Caco-2 (cell line): Measurements from ENCODE around the gene PRKCB. TPM values are rescaled to one million over a fixed set of nuclear protein-coding genes. Genes with fewer than 3 reads are reported as not detected.

Experiments used
- BruUV-seq: library from RNA; stranded (reverse); fragments of 400-500 nt; replicated peaks from 2 replicates; lab custom pipeline; 2021; lab: Mats Ljungman, UMichigan
- CTCF ChIA-PET: fragments of 300-600 bp; sonication (Branson Sonifier 250); formaldehyde crosslinking; loops from one replicate; lab custom pipeline; 2022; ENCODE audit warnings: antibody characterized with exemption; lab: Charles Lee
- POLR2A ChIA-PET: fragments of 300-600 bp; sonication (Branson Sonifier 250); formaldehyde crosslinking; loops from one replicate; lab custom pipeline; 2022; ENCODE audit warnings: antibody characterized with exemption; lab: Charles Lee
- DNase-seq, 2 experiments: peaks; one replicate each; pipeline versions ENCODE4 v3.0.0 to v3.0.0-alpha.2; 2020 to 2022
- H3K27me3 ChIP-seq: replicated peaks from 2 replicates; pipeline ENCODE4 v1.6.0; 2011; ENCODE audit warnings: low read length; ENCODE audit not compliant: control insufficient read depth, insufficient read depth
- H3K36me3 ChIP-seq: 2 replicates; pipeline ENCODE4 v1.5.1; 2011; ENCODE audit warnings: low read length; ENCODE audit not compliant: control insufficient read depth, insufficient read depth
- H3K4me1 ChIP-seq: fragments of 250-450 bp; sonication (Bioruptor Pico); 2 replicates; pipeline ENCODE4 v1.5.1; 2020; ENCODE audit warnings: mild to moderate bottlenecking
- H3K4me3 ChIP-seq: 2 replicates; pipeline ENCODE4 v1.5.1; 2011; ENCODE audit warnings: low read depth, mild to moderate bottlenecking, control low read depth, low read length
- H3K9me3 ChIP-seq: fragments of 250-450 bp; sonication (Bioruptor Pico); 2 replicates; pipeline ENCODE4 v1.5.1; 2020; ENCODE audit warnings: mild to moderate bottlenecking, moderate library complexity
- H3K27ac Mint-ChIP-seq: one replicate; pipeline ENCODE4 v1.8.0; 2022; ENCODE audit warnings: mixed read lengths; ENCODE audit not compliant: unreplicated experiment
- H3K27me3 Mint-ChIP-seq: one replicate; pipeline ENCODE4 v1.8.0; 2022; ENCODE audit warnings: mixed read lengths; ENCODE audit not compliant: insufficient read depth, unreplicated experiment
- H3K36me3 Mint-ChIP-seq: one replicate; pipeline ENCODE4 v1.8.0; 2022; ENCODE audit warnings: mild to moderate bottlenecking, mixed read lengths; ENCODE audit not compliant: insufficient read depth, unreplicated experiment
- H3K4me1 Mint-ChIP-seq: one replicate; pipeline ENCODE4 v1.8.0; 2022; ENCODE audit warnings: low read depth, mixed read lengths; ENCODE audit not compliant: unreplicated experiment
- H3K4me3 Mint-ChIP-seq: one replicate; pipeline ENCODE4 v1.8.0; 2022; ENCODE audit warnings: mild to moderate bottlenecking, moderate library complexity, mixed read lengths; ENCODE audit not compliant: unreplicated experiment
- H3K9me3 Mint-ChIP-seq: one replicate; pipeline ENCODE4 v1.8.0; 2022; ENCODE audit warnings: mixed read lengths; ENCODE audit not compliant: unreplicated experiment
- intact Hi-C: fragments of 100-400 bp; cut with micrococcal nuclease; formaldehyde crosslinking; loops from one replicate; pipeline ENCODE4 v1.10.0; 2022; ENCODE audit not compliant: unreplicated experiment
- total RNA-seq: library from RNA; stranded (reverse); gene quantifications from 2 replicates; pipeline ENCODE4 v1.2.3, GENCODE V29; 2022
- TF ChIP-seq, protein P1 (sequence below), 2 experiments: fragments of 200-600 bp in 1 of 2; IDR thresholded peaks; 1 replicate in 1 of 2; 2 replicates in 1 of 2; pipeline versions ENCODE4 v1.5.1 to v1.8.0; 2011 to 2022; ENCODE audit warnings: antibody characterized with exemption in 1 of 2, control low read depth in 1 of 2, inconsistent platforms in 1 of 2, low read depth in 1 of 2, low read length in 1 of 2, mild to moderate bottlenecking in 1 of 2, moderate library complexity in 1 of 2; ENCODE audit not compliant: insufficient read depth in 1 of 2, severe bottlenecking in 1 of 2, unreplicated experiment in 1 of 2

Gene PRKCB
- total RNA-seq, 1 experiment from 2014 or later = not detected

DNA sequence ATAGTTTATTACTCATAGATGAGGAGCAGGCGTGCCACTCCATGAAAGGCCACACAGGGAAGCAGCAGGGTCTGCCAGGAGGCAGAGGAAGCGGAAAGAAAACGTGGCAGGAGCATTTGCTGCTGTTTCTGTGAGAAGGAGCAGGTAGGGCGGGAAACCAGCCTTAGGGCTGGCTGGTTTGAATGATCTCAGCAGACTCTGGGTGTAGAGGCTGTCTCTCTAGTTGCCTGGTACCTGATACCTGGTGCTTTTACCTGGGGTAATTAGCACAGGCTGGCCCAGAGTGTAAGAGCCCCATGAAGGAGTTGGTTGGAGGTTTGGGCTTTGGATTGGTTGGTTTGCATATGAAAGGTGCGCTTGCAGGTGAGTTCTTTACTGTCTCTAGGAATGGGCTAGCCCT, 215.3 kb downstream of the PRKCB start:
- ChIA-PET POLR2A (no interaction called here), CTCF (no interaction called here)
- no peaks in the 10 kb centered on the region for H3K9me3 Mint-ChIP-seq
- H3K27me3 ChIP-seq = no peaks in the 10 kb centered on the region
- no peak overlapping the region for H3K4me3 Mint-ChIP-seq
- H3K4me1 Mint-ChIP-seq = no peaks in the 10 kb centered on the region
- DNase-seq = no peak
- intact Hi-C loops = no loop called here
- H3K4me3 ChIP-seq = no peak overlapping the region
- H3K27me3 Mint-ChIP-seq = peaks cover 23% of the 10 kb centered on the region
- no peaks in the 10 kb centered on the region for H3K9me3 ChIP-seq
- no peak overlapping the region for H3K27ac Mint-ChIP-seq
- H3K4me1 ChIP-seq = no peaks in the 10 kb centered on the region
- no peaks in the 10 kb centered on the region for H3K36me3 ChIP-seq
- TF ChIP-seq, protein P1, sequence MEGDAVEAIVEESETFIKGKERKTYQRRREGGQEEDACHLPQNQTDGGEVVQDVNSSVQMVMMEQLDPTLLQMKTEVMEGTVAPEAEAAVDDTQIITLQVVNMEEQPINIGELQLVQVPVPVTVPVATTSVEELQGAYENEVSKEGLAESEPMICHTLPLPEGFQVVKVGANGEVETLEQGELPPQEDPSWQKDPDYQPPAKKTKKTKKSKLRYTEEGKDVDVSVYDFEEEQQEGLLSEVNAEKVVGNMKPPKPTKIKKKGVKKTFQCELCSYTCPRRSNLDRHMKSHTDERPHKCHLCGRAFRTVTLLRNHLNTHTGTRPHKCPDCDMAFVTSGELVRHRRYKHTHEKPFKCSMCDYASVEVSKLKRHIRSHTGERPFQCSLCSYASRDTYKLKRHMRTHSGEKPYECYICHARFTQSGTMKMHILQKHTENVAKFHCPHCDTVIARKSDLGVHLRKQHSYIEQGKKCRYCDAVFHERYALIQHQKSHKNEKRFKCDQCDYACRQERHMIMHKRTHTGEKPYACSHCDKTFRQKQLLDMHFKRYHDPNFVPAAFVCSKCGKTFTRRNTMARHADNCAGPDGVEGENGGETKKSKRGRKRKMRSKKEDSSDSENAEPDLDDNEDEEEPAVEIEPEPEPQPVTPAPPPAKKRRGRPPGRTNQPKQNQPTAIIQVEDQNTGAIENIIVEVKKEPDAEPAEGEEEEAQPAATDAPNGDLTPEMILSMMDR (IDR thresholded peaks at IDR 0.05; ENCODE audit: insufficient read depth in 1 of 2, low read depth in 1 of 2, low read length in 1 of 2, severe bottlenecking in 1 of 2, unreplicated experiment in 1 of 2) = no peak
- no peaks in the 10 kb centered on the region for H3K36me3 Mint-ChIP-seq
- BruUV-seq = no TSS peak

GRCh38 chr16:24052329-24053098, 216.7 kb downstream of the PRKCB start:
- Mint-ChIP-seq H3K4me1 (no peaks in the 10 kb centered on the region), H3K27ac (no peak overlapping the region), H3K9me3 (no peaks in the 10 kb centered on the region), H3K36me3 (no peaks in the 10 kb centered on the region), H3K27me3 (peaks cover 23% of the 10 kb centered on the region), H3K4me3 (no peak overlapping the region)
- no peak overlapping the region for H3K4me3 ChIP-seq
- POLR2A ChIA-PET = no interaction called here
- BruUV-seq = no TSS peak
- intact Hi-C loops = no loop called here
- no peak for DNase-seq
- H3K27me3 ChIP-seq = no peaks in the 10 kb centered on the region
- no peaks in the 10 kb centered on the region for H3K4me1 ChIP-seq
- CTCF ChIA-PET = no interaction called here
- H3K9me3 ChIP-seq = no peaks in the 10 kb centered on the region
- H3K36me3 ChIP-seq = no peaks in the 10 kb centered on the region
- TF ChIP-seq, protein P1 (IDR thresholded peaks at IDR 0.05; ENCODE audit: insufficient read depth in 1 of 2, low read depth in 1 of 2, low read length in 1 of 2, severe bottlenecking in 1 of 2, unreplicated experiment in 1 of 2) = no peak

GRCh38 chr16:24053099-24053946, 217.5 kb downstream of the PRKCB start:
- ChIA-PET POLR2A (no interaction called here), CTCF (no interaction called here)
- intact Hi-C loops = no loop called here
- H3K36me3 Mint-ChIP-seq = no peaks in the 10 kb centered on the region
- TF ChIP-seq, protein P1 (IDR thresholded peaks at IDR 0.05; ENCODE audit: insufficient read depth in 1 of 2, low read depth in 1 of 2, low read length in 1 of 2, severe bottlenecking in 1 of 2, unreplicated experiment in 1 of 2) = no peak
- no peaks in the 10 kb centered on the region for H3K4me1 Mint-ChIP-seq
- Histone ChIP-seq H3K9me3 (no peaks in the 10 kb centered on the region), H3K36me3 (no peaks in the 10 kb centered on the region), H3K27me3 (no peaks in the 10 kb centered on the region), H3K4me1 (no peaks in the 10 kb centered on the region), H3K4me3 (no peak overlapping the region)
- no peak for DNase-seq
- no peak overlapping the region for H3K27ac Mint-ChIP-seq
- BruUV-seq = no TSS peak
- peaks cover 23% of the 10 kb centered on the region for H3K27me3 Mint-ChIP-seq
- no peak overlapping the region for H3K4me3 Mint-ChIP-seq
- H3K9me3 Mint-ChIP-seq = no peaks in the 10 kb centered on the region
